Hematopoietic multipotent progenitor cell (in vitro differentiated cells): ENCODE data around the gene KHDC3L. TPM values are rescaled to one million over a fixed set of nuclear protein-coding genes. Genes with fewer than 3 reads are reported as not detected.

Source experiments
- small RNA-seq: library from RNA; depleted of rRNA; stranded (forward); fragments of <200 nt; gene quantifications from one replicate; pipeline ENCODE3, GENCODE V24; 2012
- total RNA-seq: library from RNA; depleted of rRNA; stranded (reverse); fragments of >200 nt; gene quantifications from one replicate; pipeline ENCODE4 v1.2.3, GENCODE V29; 2012

Gene KHDC3L
- total RNA-seq, 1 donor, result not detected

Small RNA genes lying within 50 kb of the gene (small RNA-seq; reads per million reads assigned to genes)
- gene RPL39P3, result 1.0 reads per million, percentile 34 among the genes with 10 or more reads in this experiment

Other genes starting within 250 kb of the KHDC3L start
- not detected for gene KHDC1L, start 137.2 kb upstream of the KHDC3L start, total RNA-seq
- 3.0 TPM for gene KHDC1, start 99.5 kb upstream of the KHDC3L start, total RNA-seq
- gene DPPA5, start 8.4 kb upstream of the KHDC3L start, total RNA-seq, result not detected
- gene OOEP, start 7.2 kb downstream of the KHDC3L start, total RNA-seq, result 0.27 TPM
- gene DDX43, start 32.2 kb downstream of the KHDC3L start, total RNA-seq, result 0.54 TPM
- 8.3 TPM for gene CGAS, start 89.6 kb downstream of the KHDC3L start, total RNA-seq
- 31.8 TPM for gene MTO1, start 99.1 kb downstream of the KHDC3L start, total RNA-seq
- 27,910 TPM for gene EEF1A1, start 158.4 kb downstream of the KHDC3L start, total RNA-seq